Esophagus muscularis mucosa (tissue), 3 donors: ENCODE measurements around the gene C1QC.

Source experiments
- CTCF ChIP-seq, 3 experiments: fragments of 200-600 bp in 2 of 3; fragments of 450-650 bp in 1 of 3; sonication (generic) in 2 of 3; IDR thresholded peaks; one replicate each; pipeline ENCODE4 v1.5.1; 2017 to 2019; ENCODE audit warnings: antibody characterized with exemption in 3 of 3, mild to moderate bottlenecking in 2 of 3, moderate library complexity in 1 of 3
- POLR2AphosphoS5 ChIP-seq, 2 donors: sonication (generic); formaldehyde crosslinking; IDR thresholded peaks; one replicate each; pipeline ENCODE4 v1.6.1; 2017; ENCODE audit warnings: antibody characterized with exemption in 2 of 2

GRCh38 chr1:22633697-22634463, 9.6 kb upstream of the C1QC start:
- TF ChIP-seq CTCF (IDR thresholded peaks at IDR 0.05) (no peak), POLR2AphosphoS5 (IDR thresholded peaks at IDR 0.05) (no peak)
